HCT116 (cell line): ENCODE data around the gene HHAT. TPM values are rescaled to one million over a fixed set of nuclear protein-coding genes. Genes with fewer than 3 reads are reported as not detected.

Experiments
- ATAC-seq: fragments of 200-7000 bp; cut with Tn5 transposase; 2 replicates; pipeline ENCODE4 v1.9.1; 2020; ENCODE audit warnings: mild to moderate bottlenecking, moderate library complexity
- BruUV-seq: library from RNA; stranded (reverse); fragments of 400-500 nt; replicated peaks from 2 replicates; lab custom pipeline; 2021; lab: Mats Ljungman, UMichigan
- CTCF ChIA-PET: fragments of 300-600 bp; sonication (Branson Sonifier 250); formaldehyde crosslinking; loops from one replicate; lab custom pipeline; 2021; ENCODE audit warnings: antibody characterized with exemption; lab: Charles Lee
- POLR2A ChIA-PET: fragments of 300-600, 350-600 bp; sonication (Branson Sonifier 250); formaldehyde crosslinking; loops from one replicate; lab custom pipeline; 2021; ENCODE audit warnings: antibody characterized with exemption; lab: Charles Lee
- RAD21 ChIA-PET, 2 experiments: fragments of 300-600 bp; sonication (Branson Sonifier 250); formaldehyde crosslinking; loops; one replicate each; lab custom pipeline; 2023; ENCODE audit warnings: low total read pairs in 2 of 2; ENCODE audit not compliant: uncharacterized antibody in 2 of 2, unreplicated experiment in 2 of 2, low non-redundant PET in 1 of 2; lab: Charles Lee
- DNase-seq: peaks from one replicate; pipeline ENCODE4 v3.0.0-alpha.2; 2010; ENCODE audit warnings: low read depth, low spot score
- H2AFZ ChIP-seq: fragments of 200-600 bp; shearing (Covaris generic), sonication (generic); 2 replicates; pipeline ENCODE4 v1.6.1; 2017; ENCODE audit warnings: low read depth, mixed run types, mixed read lengths, antibody characterized with exemption, low read length; ENCODE audit not compliant: poor library complexity, severe bottlenecking
- H3K27ac ChIP-seq: 2 replicates; pipeline ENCODE4 v1.5.1; 2012; ENCODE audit warnings: low read depth, low read length
- H3K27me3 ChIP-seq: fragments of 200-600 bp; sonication (generic); 2 replicates; pipeline ENCODE4 v1.6.1; 2016; ENCODE audit warnings: mixed run types, low read length, mixed read lengths; ENCODE audit not compliant: insufficient read depth
- H3K36me3 ChIP-seq, 2 experiments: fragments of 200-500 bp in 1 of 2; fragments of 200-600 bp in 1 of 2; sonication (Bioruptor generic) in 1 of 2; sonication (generic) in 1 of 2; 2 replicates each; pipeline versions ENCODE4 v1.5.1 to v1.6.1; 2014 to 2016; ENCODE audit warnings: low read length in 2 of 2, inconsistent platforms in 1 of 2, mixed read lengths in 1 of 2, mixed run types in 1 of 2; ENCODE audit not compliant: insufficient read depth in 2 of 2, control insufficient read depth in 1 of 2
- H3K4me1 ChIP-seq, 2 experiments: fragments of 200-600 bp in 1 of 2; sonication (generic) in 1 of 2; 2 replicates each; pipeline versions ENCODE4 v1.5.1 to v1.6.1; 2012 to 2017; ENCODE audit warnings: low read length in 2 of 2, inconsistent platforms in 1 of 2, mild to moderate bottlenecking in 1 of 2, mixed read lengths in 1 of 2, mixed run types in 1 of 2, moderate library complexity in 1 of 2; ENCODE audit not compliant: insufficient read depth in 2 of 2, control insufficient read depth in 1 of 2
- H3K4me2 ChIP-seq: fragments of 200-600 bp; sonication (generic); 2 replicates; pipeline ENCODE4 v1.6.1; 2017; ENCODE audit warnings: mixed run types, low read length, mixed read lengths
- H3K4me3 ChIP-seq, 2 experiments: fragments of 200-600 bp in 1 of 2; sonication (generic) in 1 of 2; replicated peaks in 1 of 2; 2 replicates each; pipeline ENCODE4 v1.5.1; 2011 to 2016; ENCODE audit warnings: low read length in 2 of 2, control low read depth in 1 of 2, low read depth in 1 of 2, mild to moderate bottlenecking in 1 of 2, mixed read lengths in 1 of 2, mixed run types in 1 of 2
- H3K79me2 ChIP-seq: fragments of 200-600 bp; sonication (generic); 2 replicates; pipeline ENCODE4 v1.6.1; 2017; ENCODE audit warnings: mild to moderate bottlenecking, mixed run types, low read length, moderate library complexity, mixed read lengths; ENCODE audit not compliant: insufficient read depth
- H3K9ac ChIP-seq: fragments of 200-600 bp; sonication (generic); 2 replicates; pipeline ENCODE4 v1.6.1; 2016; ENCODE audit warnings: low read length, mixed read lengths
- H3K9me2 ChIP-seq: fragments of 200-600 bp; sonication (generic), shearing (Covaris generic); 2 replicates; pipeline ENCODE4 v1.6.1; 2017; ENCODE audit warnings: mixed run types, mild to moderate bottlenecking, moderate library complexity; ENCODE audit not compliant: insufficient read depth
- H3K9me3 ChIP-seq, 2 experiments: fragments of 200-500 bp in 1 of 2; fragments of 200-600 bp in 1 of 2; sonication (Bioruptor generic) in 1 of 2; sonication (generic) in 1 of 2; 2 replicates each; pipeline ENCODE4 v1.6.1; 2014 to 2017; ENCODE audit warnings: low read length in 2 of 2, mixed read lengths in 2 of 2, inconsistent platforms in 1 of 2, low read depth in 1 of 2, mild to moderate bottlenecking in 1 of 2, mixed run types in 1 of 2, moderate library complexity in 1 of 2; ENCODE audit not compliant: control insufficient read depth in 1 of 2, insufficient read depth in 1 of 2
- H4K20me1 ChIP-seq: fragments of 200-600 bp; sonication (generic), shearing (Covaris generic); 2 replicates; pipeline ENCODE4 v1.6.1; 2017; ENCODE audit warnings: mixed run types, mild to moderate bottlenecking, moderate library complexity; ENCODE audit not compliant: insufficient read depth
- CEBPB ChIP-seq: IDR thresholded peaks from 2 replicates; pipeline ENCODE4 v1.6.1; 2012; ENCODE audit warnings: low read depth
- EGR1 ChIP-seq: IDR thresholded peaks from 2 replicates; pipeline ENCODE4 v1.6.1; 2012; ENCODE audit warnings: low read depth
- EZH2 ChIP-seq: fragments of 200-600 bp; sonication (generic); IDR thresholded peaks from 2 replicates; pipeline ENCODE4 v1.6.1; 2017; ENCODE audit warnings: antibody characterized with exemption, mixed run types
- EZH2phosphoT487 ChIP-seq: fragments of 200-600 bp; IDR thresholded peaks from 2 replicates; pipeline ENCODE4 v1.6.1; 2018; ENCODE audit warnings: antibody characterized with exemption, borderline replicate concordance
- MAX ChIP-seq: IDR thresholded peaks from 2 replicates; pipeline ENCODE4 v1.6.1; 2012
- POLR2AphosphoS5 ChIP-seq: IDR thresholded peaks from 2 replicates; pipeline ENCODE4 v1.6.1; 2011; ENCODE audit warnings: mild to moderate bottlenecking, low read depth, low read length, moderate library complexity
- REST ChIP-seq: IDR thresholded peaks from 2 replicates; pipeline ENCODE4 v1.6.1; 2012; ENCODE audit warnings: low read depth
- SRF ChIP-seq: IDR thresholded peaks from 2 replicates; pipeline ENCODE4 v1.6.1; 2012; ENCODE audit warnings: low read depth
- TCF7L2 ChIP-seq: IDR thresholded peaks from 2 replicates; pipeline ENCODE4 v1.7.0; 2011; ENCODE audit warnings: borderline replicate concordance, inconsistent platforms; ENCODE audit not compliant: insufficient read depth, insufficient read length; ENCODE audit errors: extremely low read depth
- YY1 ChIP-seq: IDR thresholded peaks from 2 replicates; pipeline ENCODE4 v1.6.1; 2011; ENCODE audit warnings: low read length, low read depth, moderate library complexity, mild to moderate bottlenecking; ENCODE audit not compliant: insufficient replicate concordance; ENCODE audit errors: extremely low read depth
- ZBTB33 ChIP-seq: IDR thresholded peaks from 2 replicates; pipeline ENCODE4 v1.6.1; 2011; ENCODE audit warnings: mild to moderate bottlenecking, low read length, moderate library complexity; ENCODE audit not compliant: insufficient replicate concordance; ENCODE audit errors: extremely low read depth
- ZNF274 ChIP-seq: fragments of 200-500 bp; sonication (Bioruptor generic); IDR thresholded peaks from 2 replicates; pipeline ENCODE4 v1.6.1; 2014; ENCODE audit warnings: mild to moderate bottlenecking, low read depth, low read length, inconsistent platforms
- intact Hi-C: fragments of 100-400 bp; cut with micrococcal nuclease; formaldehyde crosslinking; loops from 2 replicates; pipeline ENCODE4 v1.10.0; 2022
- total RNA-seq: library from RNA; stranded (reverse); gene quantifications from one replicate; pipeline ENCODE4 v1.2.1, GENCODE V29; 2021; ENCODE audit not compliant: unreplicated experiment

The HHAT gene
- total RNA-seq, 1 experiment from 2014 or later = 2.7 TPM

- Histone ChIP-seq H3K27ac (no peak overlapping the region), H3K9ac (no peak overlapping the region), H3K4me2 (no peak overlapping the region), H3K4me1 (no peaks in the 10 kb centered on the region), H3K4me3 (no peak overlapping the region), H3K79me2 (no peaks in the 10 kb centered on the region), H3K27me3 (peaks cover 59% of the 10 kb centered on the region), H2AFZ (no peak overlapping the region), H3K9me2 (no peaks in the 10 kb centered on the region), H3K36me3 (no peaks in the 10 kb centered on the region), H3K9me3 (no peaks in the 10 kb centered on the region), H4K20me1 (no peaks in the 10 kb centered on the region)
- intact Hi-C loops = no loop called here
- no TSS peak for BruUV-seq
- no peak for ATAC-seq
- no peak for DNase-seq
- ChIA-PET POLR2A (no interaction called here), RAD21 (no interaction called here), CTCF (interaction anchor here (1.9 kb wide), 1 partner anchor 8 kb away, joined by 6 read pairs; no protein-coding TSS in a partner anchor)
- TF ChIP-seq YY1 (no peak), ZNF274 (no peak), EGR1 (no peak), EZH2phosphoT487 (no peak), POLR2AphosphoS5 (no peak), MAX (no peak), EZH2 (no peak), REST (no peak), CEBPB (no peak), TCF7L2 (no peak), SRF (no peak), ZBTB33 (no peak)
Measured at GRCh38 chr1:210455840-210456603, 127.3 kb downstream of the HHAT start.
